GM18907 (cell line): Measurements from ENCODE around the gene CUX1.
"Not testable (repeated sequence)": the region's sequence is repeated elsewhere in the genome, so short reads cannot be mapped to it uniquely, and the experiment has no call there.

Experiments
- ATAC-seq: cut with Tn5 transposase; IDR thresholded peaks from one replicate; pipeline ENCODE4 v1.9.1; 2021; ENCODE audit warnings: mild to moderate bottlenecking, moderate library complexity; ENCODE audit not compliant: unreplicated experiment

Gene CUX1

GRCh38 chr7:101869026-101869900 is 51.8 kb downstream of the CUX1 start:
- no peak for ATAC-seq

GRCh38 chr7:101869901-101870290 is 52.5 kb downstream of the CUX1 start:
- no peak for ATAC-seq

- ATAC-seq: no peak
Observed at GRCh38 chr7:101870361-101871062, 53.1 kb downstream of the CUX1 start.

GRCh38 chr7:101871351-101871750 is 53.9 kb downstream of the CUX1 start:
- no peak for ATAC-seq

DNA sequence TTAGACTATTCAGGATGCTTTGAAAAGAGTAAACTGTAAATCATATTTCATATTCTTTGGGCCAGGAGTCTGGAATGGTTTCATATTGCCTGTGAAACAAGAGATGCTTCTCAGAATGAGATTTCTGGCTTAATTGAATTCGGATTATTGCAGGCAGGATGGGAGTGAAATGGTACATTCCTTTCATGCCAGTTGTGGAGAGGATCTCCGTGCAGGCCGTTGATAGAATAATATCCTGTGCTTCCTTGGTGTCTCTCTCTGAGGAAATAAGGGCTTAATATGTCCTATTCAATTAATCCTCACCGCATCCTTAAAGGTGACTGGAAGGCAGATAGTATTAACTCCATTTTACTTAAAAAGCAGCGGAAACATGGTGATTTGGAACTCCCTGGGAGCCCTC is 56.6 kb downstream of the CUX1 start:
- ATAC-seq: no peak

GRCh38 chr7:101875283-101875846 is 57.9 kb downstream of the CUX1 start:
- no peak for ATAC-seq

GRCh38 chr7:101877882-101878591 is 60.6 kb downstream of the CUX1 start:
- no peak for ATAC-seq

- no peak for ATAC-seq
Observed at GRCh38 chr7:101878938-101879337, 61.5 kb downstream of the CUX1 start.

- no peak for ATAC-seq
Observed at GRCh38 chr7:101879565-101879964, 62.1 kb downstream of the CUX1 start.

DNA sequence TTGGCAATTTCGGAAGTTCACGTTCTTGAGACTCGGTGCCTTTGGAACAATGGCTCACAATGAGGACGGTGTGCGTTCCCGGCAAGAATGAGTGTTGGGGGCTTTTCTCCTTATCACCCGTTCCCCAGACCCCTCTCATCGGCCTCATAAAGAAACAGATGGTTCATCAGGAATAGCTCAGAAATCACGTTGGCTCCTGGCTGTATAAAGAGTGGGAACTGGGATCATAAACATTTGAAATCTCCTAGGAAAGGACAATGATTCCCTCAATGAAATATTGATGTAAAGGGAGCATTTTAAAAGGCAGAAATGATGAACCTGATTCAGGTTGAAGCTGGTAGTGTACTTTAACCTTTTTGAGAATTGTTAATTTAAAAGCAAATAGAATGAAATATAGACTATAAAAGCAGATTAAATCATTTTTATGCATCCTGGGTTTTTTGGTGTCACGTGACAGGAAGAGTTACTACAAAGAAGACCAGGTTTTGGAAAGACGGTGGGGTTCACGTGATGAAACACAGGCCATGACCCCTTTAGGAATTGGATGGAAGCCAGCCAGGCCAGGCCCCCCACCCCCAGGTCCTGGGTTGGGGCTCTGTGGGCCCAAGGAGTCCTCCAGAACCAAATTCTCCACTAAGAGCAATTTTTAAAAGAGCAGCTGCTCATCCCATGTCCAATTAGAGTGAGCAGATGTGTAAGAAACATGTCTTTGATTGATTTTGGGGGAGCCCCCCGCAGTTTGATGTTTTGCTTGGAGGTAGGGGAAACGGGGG is 63.0 kb downstream of the CUX1 start:
- ATAC-seq: no peak

DNA sequence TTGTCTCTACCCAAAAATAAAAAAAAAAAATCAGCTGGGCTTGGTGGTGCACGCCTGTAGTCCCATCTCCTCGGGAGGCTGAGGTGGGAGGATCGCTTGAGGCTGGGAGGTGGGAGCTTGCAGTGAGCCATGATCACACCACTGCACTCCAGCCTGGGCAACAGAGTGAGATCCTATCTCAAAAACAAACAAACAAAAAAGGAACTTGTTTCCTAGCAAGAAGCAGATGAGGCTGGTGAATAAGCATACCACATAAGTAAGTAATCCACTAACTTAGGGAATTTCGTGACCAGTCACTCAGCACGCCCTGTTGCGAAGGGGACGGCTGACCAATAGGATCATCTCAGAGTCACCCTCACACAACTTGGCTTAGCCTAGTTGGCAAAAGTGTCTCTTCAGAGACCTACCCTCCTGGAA is 64.6 kb downstream of the CUX1 start:
- no peak for ATAC-seq

DNA sequence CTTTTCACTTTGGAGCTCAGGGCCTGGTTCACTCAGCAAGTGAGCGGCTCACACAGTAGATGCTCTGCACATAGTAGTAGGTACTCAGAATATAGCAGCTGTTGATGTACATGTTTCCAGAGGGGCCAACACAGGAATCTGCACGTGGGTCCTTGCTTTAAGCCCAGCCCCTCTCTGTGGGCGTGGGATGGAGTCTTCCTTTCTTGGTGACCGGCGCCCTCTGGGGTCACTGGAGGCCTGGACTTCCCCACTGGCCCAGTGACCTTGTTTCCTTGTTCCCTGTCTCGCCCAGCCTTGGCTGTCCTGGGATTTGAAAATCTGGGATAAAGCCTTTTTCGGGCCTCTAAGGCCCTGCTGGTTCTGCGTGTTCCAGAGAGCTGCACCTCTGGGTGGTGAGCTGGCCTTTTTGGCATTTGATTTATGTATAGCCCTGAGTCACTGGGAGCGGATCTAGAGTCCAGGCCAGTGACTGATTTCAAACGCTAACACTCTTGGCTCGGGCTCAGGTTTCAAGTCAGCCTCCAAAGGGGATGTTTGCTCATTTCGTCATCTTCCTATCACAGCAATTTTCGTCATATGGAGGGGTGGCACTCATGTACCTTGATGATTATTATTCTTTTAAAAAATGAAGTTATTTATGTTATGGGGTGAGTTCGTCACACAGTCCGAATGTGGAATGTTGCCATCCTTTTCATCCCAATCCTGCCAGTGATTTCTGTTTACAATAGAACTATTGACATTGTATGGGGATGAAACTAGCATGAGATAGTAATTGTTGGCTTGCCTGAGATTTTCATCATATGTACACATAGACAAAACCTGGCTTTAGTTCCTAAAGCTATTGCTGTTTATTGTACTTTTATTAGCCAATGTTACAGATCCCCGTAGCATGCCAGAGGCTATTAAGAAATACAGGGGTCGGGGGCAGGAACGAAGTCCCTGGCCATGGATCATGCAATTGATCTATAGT is 65.5 kb downstream of the CUX1 start:
- ATAC-seq: no peak

DNA sequence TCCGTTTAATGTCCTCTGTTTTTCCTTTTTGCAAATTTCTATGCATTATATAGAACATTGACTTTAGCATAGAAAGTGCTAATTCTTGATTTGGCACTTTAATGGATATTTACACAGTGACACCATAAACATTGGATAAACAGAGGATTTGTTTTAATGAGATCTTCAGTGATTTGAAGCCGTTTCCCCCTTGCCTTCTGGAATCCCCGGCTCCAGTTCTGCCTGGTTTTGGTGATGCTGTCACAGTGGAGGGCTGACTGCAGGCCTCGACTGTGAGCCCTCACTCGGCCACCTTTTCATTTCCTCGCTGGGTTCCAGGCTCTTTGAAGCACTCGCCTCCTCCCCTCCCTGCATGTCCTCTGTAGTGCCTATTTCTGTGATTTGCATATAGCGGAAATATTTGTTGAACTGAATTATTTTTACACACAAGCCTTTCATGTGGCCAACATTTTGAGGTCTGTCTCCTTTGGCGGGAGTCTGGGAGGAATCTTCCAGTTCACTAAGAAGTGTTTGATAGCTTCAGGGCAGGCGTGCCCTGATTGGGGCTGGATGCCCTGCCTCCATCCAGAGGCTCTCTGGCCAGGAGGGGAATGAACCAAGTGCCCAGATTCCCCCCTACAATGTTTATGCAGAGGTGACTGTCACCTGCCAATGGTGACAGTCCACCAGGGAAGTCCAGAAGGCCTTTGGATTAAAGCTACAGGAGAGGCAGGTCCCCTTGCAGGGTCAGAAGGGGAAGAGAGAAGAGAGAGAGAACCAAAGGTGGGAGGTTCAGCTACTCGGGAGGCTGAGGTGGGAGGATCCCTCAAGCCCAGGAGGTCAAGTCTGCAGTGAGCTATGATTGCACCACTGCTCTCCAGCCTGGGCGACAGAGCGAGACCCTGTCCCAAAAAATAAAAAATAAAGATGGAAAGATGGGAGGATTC is 67.5 kb downstream of the CUX1 start:
- peak; percentile 60 for ATAC-seq

- ATAC-seq: no peak
Observed at GRCh38 chr7:101885597-101885955, 68.2 kb downstream of the CUX1 start.

DNA sequence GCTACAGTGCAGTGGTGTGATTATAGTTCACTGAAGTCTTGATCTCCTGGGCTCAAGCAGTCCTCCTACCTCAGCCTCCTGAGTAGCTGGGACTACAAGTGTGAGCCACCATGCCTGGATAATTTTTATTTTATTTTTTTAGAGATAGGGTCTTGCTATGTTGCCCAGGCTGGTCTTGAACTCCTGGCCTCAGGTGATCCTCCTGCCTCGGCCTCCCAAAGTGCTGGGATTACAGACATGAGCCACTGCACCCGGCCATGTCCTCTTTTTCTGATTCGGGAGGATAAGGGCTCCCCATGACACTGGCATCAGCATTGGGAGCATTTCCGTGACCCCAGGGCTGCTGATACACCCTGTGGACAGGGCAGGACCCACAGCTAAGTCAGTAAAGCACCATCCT is 69.9 kb downstream of the CUX1 start:
- ATAC-seq: not testable (repeated sequence)

- ATAC-seq: not testable (repeated sequence)
Observed at GRCh38 chr7:101888564-101888963, 71.1 kb downstream of the CUX1 start.

DNA sequence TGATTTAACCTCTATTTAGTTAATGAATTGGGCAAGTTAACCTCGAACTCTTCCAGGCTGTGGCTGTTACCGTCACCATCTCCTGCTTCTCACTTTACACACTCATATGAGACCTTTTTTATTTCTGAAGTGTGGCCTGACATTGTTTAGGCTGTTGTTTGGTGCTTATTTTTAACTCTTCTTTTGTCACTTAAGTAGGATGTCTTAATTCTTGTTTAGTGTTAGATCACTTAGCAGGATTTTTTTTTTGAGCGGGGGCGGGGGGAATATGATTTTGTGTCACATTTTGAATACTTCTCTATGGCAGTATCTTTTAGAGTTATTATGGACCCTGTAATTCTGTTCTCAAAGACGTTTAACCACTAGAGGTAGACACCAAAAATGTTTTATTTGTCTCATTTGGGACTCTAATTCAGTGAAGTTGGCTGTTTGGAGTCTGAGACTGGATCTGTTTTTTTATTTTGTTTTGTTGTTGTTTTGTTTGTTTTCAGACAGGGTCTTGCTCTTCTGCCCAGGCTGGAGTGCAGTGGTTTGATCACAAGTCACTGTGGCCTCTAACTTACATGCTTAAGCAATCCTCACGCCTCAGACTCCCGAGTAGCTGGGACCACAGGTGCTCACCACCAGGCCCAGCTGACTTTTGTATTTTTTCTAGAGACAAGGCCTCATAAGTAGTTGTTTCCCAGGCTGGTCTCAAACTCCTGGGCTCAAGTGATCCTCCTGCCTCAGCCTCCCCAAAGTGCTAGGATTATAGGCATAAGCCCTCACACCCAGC is 73.5 kb downstream of the CUX1 start:
- no peak for ATAC-seq
